CD4-positive, alpha-beta memory T cell (primary cell): Measurements from ENCODE around the gene PPP1R7. TPM values are rescaled to one million over a fixed set of nuclear protein-coding genes. Genes with fewer than 3 reads are reported as not detected.
A peak's percentile ranks its signal among the peaks of the same experiment; 100 is the strongest.

Experiments
- CTCF ChIA-PET: fragments of 350-600 bp; sonication (Branson Sonifier 250); formaldehyde crosslinking; loops from one replicate; lab custom pipeline; 2021; ENCODE audit warnings: inconsistent platforms; ENCODE audit not compliant: partially characterized antibody; lab: Charles Lee
- POLR2A ChIA-PET: fragments of 350-600 bp; sonication (Branson Sonifier 250); formaldehyde crosslinking; loops from one replicate; lab custom pipeline; 2021; ENCODE audit not compliant: partially characterized antibody; lab: Charles Lee
- DNase-seq, 5 donors: peaks; one replicate each; pipeline versions ENCODE4 v3.0.0 to v3.0.0-alpha.2; 2020 to 2022; ENCODE audit warnings: mixed read lengths in 1 of 5
- H3K27ac ChIP-seq: one replicate; pipeline ENCODE4 v1.7.0; 2013; ENCODE audit warnings: low read depth, low read length
- H3K27me3 ChIP-seq: 2 replicates; pipeline ENCODE4 v1.7.0; 2013; ENCODE audit warnings: mild to moderate bottlenecking, low read length, moderate library complexity; ENCODE audit not compliant: insufficient read depth
- H3K36me3 ChIP-seq: 2 replicates; pipeline ENCODE4 v1.7.0; 2013; ENCODE audit warnings: mild to moderate bottlenecking, low read length, moderate library complexity; ENCODE audit not compliant: insufficient read depth
- H3K4me1 ChIP-seq: 2 replicates; pipeline ENCODE4 v1.7.0; 2013; ENCODE audit warnings: mild to moderate bottlenecking, low read length, moderate library complexity; ENCODE audit not compliant: insufficient read depth
- H3K4me3 ChIP-seq, 2 donors: one replicate each; pipeline ENCODE4 v1.7.0; 2013; ENCODE audit warnings: low read length in 2 of 2, mild to moderate bottlenecking in 1 of 2
- H3K9me3 ChIP-seq, 2 donors: one replicate each; pipeline ENCODE4 v1.7.0; 2013; ENCODE audit warnings: low read length in 2 of 2, control low read depth in 1 of 2; ENCODE audit not compliant: control insufficient read depth in 1 of 2
- H3K27ac Mint-ChIP-seq, 7 donors: one replicate each; pipeline ENCODE4 v1.8.0; 2020 to 2021; ENCODE audit warnings: mixed read lengths in 7 of 7, mild to moderate bottlenecking in 6 of 7, inconsistent platforms in 3 of 7, moderate library complexity in 3 of 7
- H3K27me3 Mint-ChIP-seq, 2 donors: one replicate each; pipeline ENCODE4 v1.8.0; 2020 to 2021; ENCODE audit warnings: mixed read lengths in 2 of 2
- H3K36me3 Mint-ChIP-seq, 2 donors: one replicate each; pipeline ENCODE4 v1.8.0; 2020 to 2021; ENCODE audit warnings: mixed read lengths in 2 of 2, inconsistent platforms in 1 of 2, mild to moderate bottlenecking in 1 of 2
- H3K4me1 Mint-ChIP-seq, 4 donors: one replicate each; pipeline ENCODE4 v1.8.0; 2020 to 2021; ENCODE audit warnings: mixed read lengths in 4 of 4, mild to moderate bottlenecking in 1 of 4
- H3K4me3 Mint-ChIP-seq, 8 donors: one replicate each; pipeline ENCODE4 v1.8.0; 2020 to 2021; ENCODE audit warnings: mixed read lengths in 8 of 8, mild to moderate bottlenecking in 7 of 8, moderate library complexity in 6 of 8, inconsistent platforms in 3 of 8
- H3K9me3 Mint-ChIP-seq, 8 donors: one replicate each; pipeline ENCODE4 v1.8.0; 2020 to 2021; ENCODE audit warnings: mixed read lengths in 8 of 8, mild to moderate bottlenecking in 5 of 8, inconsistent platforms in 3 of 8, moderate library complexity in 1 of 8
- intact Hi-C: fragments of 100-400 bp; cut with micrococcal nuclease; formaldehyde crosslinking; loops from one replicate; pipeline ENCODE4 v1.15.1; 2023
- polyA plus RNA-seq, 2 donors: library from polyadenylated mRNA; unstranded; fragments of 300-500 nt; fragmentation: Illumina TruSeq; gene quantifications; one replicate each; pipeline ENCODE4 v1.2.3, GENCODE V29; 2021
- total RNA-seq, 2 experiments: library from RNA; stranded (reverse); gene quantifications; one replicate each; pipeline ENCODE4 v1.2.3, GENCODE V29; 2021

The PPP1R7 gene
- total and polyA plus RNA-seq, 4 experiments from 2014 or later = 61.3 to 119 (median 91.6) TPM

DNA sequence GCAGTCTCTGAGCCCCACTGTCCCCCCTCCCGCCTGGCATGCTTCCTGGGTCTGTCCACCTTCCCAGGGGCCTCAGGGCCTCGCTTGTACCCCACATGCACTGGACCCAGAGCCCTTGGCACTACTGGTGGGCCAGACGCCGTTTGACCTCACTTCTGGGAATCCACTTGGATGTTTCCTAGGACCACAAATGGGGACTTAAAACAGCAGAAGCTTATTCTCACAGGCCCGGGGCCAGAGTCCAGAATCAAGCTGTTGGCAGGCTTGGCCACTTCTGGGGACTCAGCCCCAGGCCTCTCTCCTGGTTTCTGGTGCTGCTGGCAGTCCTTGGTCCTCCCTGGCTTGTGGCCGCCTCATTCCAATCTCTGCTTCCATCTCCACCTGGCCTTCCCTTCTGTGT lies 57.8 kb downstream of the PPP1R7 start:
- Histone ChIP-seq H3K27ac (no peak overlapping the region), H3K9me3 (no peaks in the 10 kb centered on the region), H3K36me3 (no peaks in the 10 kb centered on the region), H3K4me3 (no peak overlapping the region), H3K27me3 (no peaks in the 10 kb centered on the region), H3K4me1 (no peaks in the 10 kb centered on the region)
- Mint-ChIP-seq H3K27ac (peak overlapping the region in 1 of 7 donors; percentile 9), H3K27me3 (no peaks in the 10 kb centered on the region), H3K9me3 (no peaks in the 10 kb centered on the region), H3K4me3 (no peak overlapping the region), H3K36me3 (no peaks in the 10 kb centered on the region), H3K4me1 (no peaks in the 10 kb centered on the region)
- ChIA-PET CTCF (no interaction called here), POLR2A (no interaction called here)
- intact Hi-C loops = no loop called here
- no peak for DNase-seq

DNA sequence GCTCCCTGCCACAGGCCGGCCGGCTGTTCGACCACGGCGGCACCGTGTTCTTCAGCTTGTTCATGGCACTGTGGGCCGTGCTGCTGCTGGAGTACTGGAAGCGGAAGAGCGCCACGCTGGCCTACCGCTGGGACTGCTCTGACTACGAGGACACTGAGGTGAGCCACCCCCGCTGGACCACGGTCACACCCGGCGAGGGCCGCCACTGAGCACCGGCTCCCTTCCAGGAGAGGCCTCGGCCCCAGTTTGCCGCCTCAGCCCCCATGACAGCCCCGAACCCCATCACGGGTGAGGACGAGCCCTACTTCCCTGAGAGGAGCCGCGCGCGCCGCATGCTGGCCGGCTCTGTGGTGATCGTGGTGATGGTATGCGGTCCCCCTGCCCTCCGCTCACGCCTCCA lies 59.0 kb downstream of the PPP1R7 start:
- H3K4me3 ChIP-seq = no peak overlapping the region
- Mint-ChIP-seq H3K4me3 (no peak overlapping the region), H3K4me1 (no peaks in the 10 kb centered on the region), H3K9me3 (no peaks in the 10 kb centered on the region), H3K27ac (no peak overlapping the region), H3K36me3 (no peaks in the 10 kb centered on the region), H3K27me3 (no peaks in the 10 kb centered on the region)
- ChIA-PET POLR2A (no interaction called here), CTCF (no interaction called here)
- H3K9me3 ChIP-seq = no peaks in the 10 kb centered on the region
- no peaks in the 10 kb centered on the region for H3K36me3 ChIP-seq
- H3K27me3 ChIP-seq = no peaks in the 10 kb centered on the region
- intact Hi-C loops = no loop called here
- H3K4me1 ChIP-seq = no peaks in the 10 kb centered on the region
- no peak for DNase-seq
- no peak overlapping the region for H3K27ac ChIP-seq

DNA sequence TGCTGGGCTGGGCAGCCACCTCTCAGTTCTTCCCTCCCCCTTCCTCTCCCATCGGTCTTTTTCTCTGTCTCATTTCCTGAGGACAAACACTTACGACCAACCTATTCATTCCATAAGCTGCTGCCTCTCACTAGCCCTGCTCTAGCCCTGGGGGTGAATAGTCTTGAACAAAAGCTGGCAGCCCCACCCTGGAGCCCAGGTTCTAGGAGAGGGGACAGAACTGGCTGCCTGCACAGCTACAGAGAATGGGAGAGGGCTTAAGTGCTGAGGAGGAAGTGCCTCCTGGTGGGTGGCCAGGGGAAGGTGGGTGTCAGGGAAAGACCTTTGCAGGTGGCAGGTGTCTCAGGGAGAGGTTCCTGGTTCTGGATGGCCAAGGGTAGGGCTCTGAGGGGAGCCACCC lies 61.0 kb downstream of the PPP1R7 start:
- H3K27ac Mint-ChIP-seq = peak overlapping the region in 2 of 7 donors; percentile 10 to 60
- no peaks in the 10 kb centered on the region for H3K36me3 Mint-ChIP-seq
- H3K36me3 ChIP-seq = no peaks in the 10 kb centered on the region
- no peaks in the 10 kb centered on the region for H3K27me3 ChIP-seq
- CTCF ChIA-PET = no interaction called here
- intact Hi-C loops = no loop called here
- POLR2A ChIA-PET = no interaction called here
- no peak overlapping the region for H3K4me3 Mint-ChIP-seq
- no peaks in the 10 kb centered on the region for H3K4me1 Mint-ChIP-seq
- H3K27ac ChIP-seq = no peak overlapping the region
- no peaks in the 10 kb centered on the region for H3K9me3 Mint-ChIP-seq
- H3K4me1 ChIP-seq = no peaks in the 10 kb centered on the region
- no peak overlapping the region for H3K4me3 ChIP-seq
- DNase-seq = no peak
- no peaks in the 10 kb centered on the region for H3K27me3 Mint-ChIP-seq
- no peaks in the 10 kb centered on the region for H3K9me3 ChIP-seq

DNA sequence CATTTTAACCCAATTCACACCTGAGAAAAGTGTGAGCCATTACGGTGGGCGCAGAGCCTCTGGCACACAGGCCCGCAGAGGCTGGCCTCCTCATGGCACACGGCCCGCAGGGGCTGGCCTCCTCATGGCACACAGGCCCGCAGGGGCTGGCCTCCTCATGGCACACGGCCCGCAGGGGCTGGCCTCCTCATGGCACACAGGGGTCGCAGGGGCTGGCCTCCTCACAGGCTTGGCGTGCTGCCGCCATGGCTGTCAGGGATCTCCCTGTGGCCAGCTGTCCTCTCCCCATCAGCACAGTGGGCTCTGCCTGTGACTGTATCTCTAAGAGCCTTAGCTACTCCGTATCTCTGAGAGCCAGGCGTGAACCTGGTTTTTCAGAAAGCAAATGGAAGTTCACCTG lies 62.8 kb downstream of the PPP1R7 start:
- H3K36me3 Mint-ChIP-seq = no peaks in the 10 kb centered on the region
- intact Hi-C loops = no loop called here

DNA sequence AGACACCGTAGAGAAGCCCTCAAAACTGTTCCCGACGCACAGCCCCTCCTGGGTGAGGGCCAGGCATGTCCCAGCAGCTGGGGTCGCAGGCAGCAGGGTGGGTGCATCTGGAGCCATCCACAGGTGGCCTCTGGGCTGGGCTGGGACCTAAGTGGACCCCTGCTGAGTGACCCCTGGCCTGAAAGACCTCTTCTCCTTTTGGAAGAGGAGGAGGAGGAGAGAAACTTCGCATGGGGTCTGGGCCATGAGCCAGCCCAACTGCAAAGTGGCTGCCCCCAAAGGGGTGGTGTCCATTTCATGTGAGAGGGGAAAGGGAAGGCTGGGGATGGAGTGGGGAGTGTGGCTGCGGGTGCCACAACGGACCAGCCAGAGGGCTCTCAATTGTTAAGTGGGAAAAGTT lies 63.3 kb downstream of the PPP1R7 start:
- POLR2A ChIA-PET = no interaction called here
- H3K36me3 Mint-ChIP-seq = peaks cover 0 to 2% of the 10 kb centered on the region in 2 donors
- no peaks in the 10 kb centered on the region for H3K27me3 Mint-ChIP-seq
- Histone ChIP-seq H3K4me1 (peaks cover 2% of the 10 kb centered on the region), H3K36me3 (no peaks in the 10 kb centered on the region), H3K4me3 (no peak overlapping the region), H3K27ac (no peak overlapping the region), H3K27me3 (no peaks in the 10 kb centered on the region), H3K9me3 (no peaks in the 10 kb centered on the region)
- H3K4me3 Mint-ChIP-seq = peak overlapping the region in 2 of 8 donors; percentile 53 to 54
- H3K4me1 Mint-ChIP-seq = peaks cover 3 to 8% (median 4%) of the 10 kb centered on the region in 4 donors
- intact Hi-C loops = no loop called here
- H3K27ac Mint-ChIP-seq = peak overlapping the region in 3 of 7 donors; percentile 42 to 60 (median 46)
- DNase-seq = no peak
- CTCF ChIA-PET = no interaction called here
- H3K9me3 Mint-ChIP-seq = no peaks in the 10 kb centered on the region

More for the DNA sequence above, 62.8 kb downstream of the PPP1R7 start:
- ChIA-PET POLR2A (interaction anchor here (0.7 kb wide), 1 partner anchor 9 kb away, joined by 4 read pairs; no protein-coding TSS in a partner anchor), CTCF (no interaction called here)
- Histone ChIP-seq H3K9me3 (no peaks in the 10 kb centered on the region), H3K4me1 (no peaks in the 10 kb centered on the region), H3K27ac (no peak overlapping the region), H3K4me3 (no peak overlapping the region), H3K27me3 (no peaks in the 10 kb centered on the region), H3K36me3 (no peaks in the 10 kb centered on the region)
- Mint-ChIP-seq H3K4me3 (peak overlapping the region in 1 of 8 donors; percentile 53), H3K4me1 (peaks cover 0 to 5% (median 1%) of the 10 kb centered on the region in 4 donors), H3K9me3 (no peaks in the 10 kb centered on the region), H3K27me3 (no peaks in the 10 kb centered on the region), H3K27ac (peak overlapping the region in 1 of 7 donors; percentile 46)
- no peak for DNase-seq

DNA sequence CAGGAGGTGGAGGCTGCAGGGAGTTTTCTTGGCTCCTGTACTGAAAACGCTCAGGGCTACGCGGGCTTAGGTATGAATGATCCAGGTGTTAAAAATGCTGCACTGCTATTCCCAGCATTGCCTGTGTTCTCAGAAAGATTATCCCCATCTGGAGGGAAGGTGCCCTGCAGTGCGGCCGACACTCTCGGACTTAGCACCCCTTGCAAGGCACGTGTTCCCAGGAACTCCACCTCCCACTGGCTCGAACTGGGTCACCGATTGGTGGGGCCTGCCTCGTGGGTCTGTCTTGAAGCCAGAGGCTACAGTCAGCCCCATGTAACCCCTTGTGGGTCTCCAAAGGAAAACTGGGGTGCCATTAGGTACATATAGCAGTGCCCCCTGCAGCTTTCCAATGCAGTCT lies 63.9 kb downstream of the PPP1R7 start:
- Mint-ChIP-seq H3K27me3 (no peaks in the 10 kb centered on the region), H3K9me3 (no peaks in the 10 kb centered on the region), H3K36me3 (peaks cover 0 to 3% of the 10 kb centered on the region in 2 donors), H3K4me3 (peak overlapping the region in 1 of 8 donors; percentile 46), H3K4me1 (peaks cover 8 to 15% (median 9%) of the 10 kb centered on the region in 4 donors), H3K27ac (peak overlapping the region in 1 of 7 donors; percentile 66)
- intact Hi-C loops = no loop called here
- H3K9me3 ChIP-seq = no peaks in the 10 kb centered on the region
- ChIA-PET POLR2A (no interaction called here), CTCF (no interaction called here)
- no peak overlapping the region for H3K27ac ChIP-seq
- H3K36me3 ChIP-seq = no peaks in the 10 kb centered on the region
- H3K27me3 ChIP-seq = no peaks in the 10 kb centered on the region
- no peak overlapping the region for H3K4me3 ChIP-seq
- H3K4me1 ChIP-seq = peaks cover 8% of the 10 kb centered on the region
- no peak for DNase-seq

DNA sequence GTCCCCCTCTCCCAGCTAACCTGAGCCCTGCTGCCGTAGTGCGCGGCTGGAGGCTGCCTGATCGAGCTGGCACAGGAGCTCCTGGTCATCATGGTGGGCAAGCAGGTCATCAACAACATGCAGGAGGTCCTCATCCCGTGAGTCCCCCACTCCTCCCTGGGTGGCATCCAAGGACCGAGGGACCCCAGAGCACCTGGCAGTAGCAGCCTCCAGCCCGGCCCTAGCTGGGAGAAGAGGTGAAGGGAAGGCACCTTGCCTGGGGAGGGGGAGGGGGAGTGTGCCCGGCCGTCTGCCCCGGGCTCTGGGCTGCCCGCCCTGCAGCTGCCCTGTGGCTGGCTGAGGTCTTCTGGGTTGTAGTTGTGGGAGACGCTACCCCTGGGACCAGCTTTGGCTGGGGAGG lies 64.5 kb downstream of the PPP1R7 start:
- H3K4me3 ChIP-seq = no peak overlapping the region
- H3K27ac Mint-ChIP-seq = peak overlapping the region in 2 of 7 donors; percentile 66 to 73
- intact Hi-C loops = loop anchor here (5.0 kb wide), 1 partner anchor 103 kb away; the partner anchor contains the start of genes HDLBP and SEPTIN2
- H3K4me3 Mint-ChIP-seq = no peak overlapping the region
- no peaks in the 10 kb centered on the region for H3K27me3 Mint-ChIP-seq
- H3K36me3 ChIP-seq = no peaks in the 10 kb centered on the region
- no peaks in the 10 kb centered on the region for H3K9me3 ChIP-seq
- H3K4me1 ChIP-seq = peaks cover 10% of the 10 kb centered on the region
- H3K4me1 Mint-ChIP-seq = peaks cover 10 to 17% (median 10%) of the 10 kb centered on the region in 4 donors
- H3K9me3 Mint-ChIP-seq = no peaks in the 10 kb centered on the region
- POLR2A ChIA-PET = no interaction called here
- CTCF ChIA-PET = no interaction called here
- no peaks in the 10 kb centered on the region for H3K27me3 ChIP-seq
- DNase-seq = no peak
- H3K36me3 Mint-ChIP-seq = peaks cover 0 to 3% of the 10 kb centered on the region in 2 donors
- H3K27ac ChIP-seq = no peak overlapping the region
